ENCODE data around the gene AQP12B.
"Not testable (repeated sequence)": the region's sequence is repeated elsewhere in the genome, so short reads cannot be mapped to it uniquely, and the experiment has no call there.

- not testable (repeated sequence) for TF ChIP-seq EZH2 (IDR thresholded peaks at IDR 0.05); POLR2AphosphoS5 (IDR thresholded peaks at IDR 0.05; ENCODE audit: borderline replicate concordance, low read depth, low read length); FOXP2 (optimal IDR thresholded peaks at IDR 0.05; ENCODE audit: control extremely low read depth, extremely low read length, insufficient read depth)
Measured at GRCh38 chr2:240682431-240683224, at the start of gene AQP12B.
